ENCODE data around the gene P2RX6. TPM values are rescaled to one million over a fixed set of nuclear protein-coding genes. Genes with fewer than 3 reads are reported as not detected.

The P2RX6 gene
- total and polyA plus RNA-seq, 7 donors, result 11.3 to 47.7 (median 32.8) TPM

- peak; percentile 88 to 95 (median 92) for ATAC-seq
- Histone ChIP-seq H3K9me3 (no peaks in the 10 kb centered on the region), H3K27ac (peak within 1 kb of the TSS; percentile 95), H3K4me3 (peak within 1 kb of the TSS; percentile 85), H3K36me3 (ENCODE audit: insufficient read depth in 1 of 2, low read depth in 1 of 2) (peaks cover 0 to 35% of the 10 kb centered on the region in 2 donors), H3K4me1 (peaks cover 27% of the 10 kb centered on the region), H3K27me3 (ENCODE audit: insufficient read depth in 3 of 3, low read length in 2 of 3) (no peaks in the 10 kb centered on the region)
- intact Hi-C loops (cut with DNase I), result loop anchor here (2.0 to 10.0 kb wide), 3 partner anchors 57 to 97 kb away; partner anchors contain the start of gene LRRC74B (in 1 of the 2)
- TF ChIP-seq CTCF (IDR thresholded peaks at IDR 0.05), result peak; percentile 57
- peak; percentile 86 to 91 for DNase-seq
- 0 to 1% (median 0%) methylated on average over 63 to 87 of the region's 87 CpGs for WGBS, 3 donors
These were observed 33.0 kb upstream of the P2RX6 start, which contains the start of gene LZTR1 for GRCh38 chr22:20981787-20982562. LZTR1 (plus strand) TSS chr22:20982297; CDS start chr22:20982372, 75 bp downstream.

GRCh38 chr22:20982563-20982882, 32.4 kb upstream of the P2RX6 start:
- Histone ChIP-seq H3K9me3 (no peaks in the 10 kb centered on the region), H3K27me3 (ENCODE audit: insufficient read depth in 3 of 3, low read length in 2 of 3) (no peaks in the 10 kb centered on the region), H3K36me3 (ENCODE audit: insufficient read depth in 1 of 2, low read depth in 1 of 2) (peaks cover 0 to 41% of the 10 kb centered on the region in 2 donors), H3K27ac (peak overlapping the region; percentile 95), H3K4me3 (peak overlapping the region; percentile 85), H3K4me1 (peaks cover 27% of the 10 kb centered on the region)
- ATAC-seq (peak; percentile 1 to 15 (median 6)), DNase-seq (no peak)
- intact Hi-C loops (cut with DNase I), result loop anchor here (10.0 kb wide), 2 partner anchors 58 to 98 kb away; no protein-coding TSS in a partner anchor
- WGBS, 3 donors, result 0 to 1% (median 0%) methylated on average over 12 of the region's 12 CpGs
- TF ChIP-seq CTCF (IDR thresholded peaks at IDR 0.05), result no peak

GRCh38 chr22:20983081-20983771, 31.7 kb upstream of the P2RX6 start:
- Histone ChIP-seq H3K9me3 (no peaks in the 10 kb centered on the region), H3K4me1 (peaks cover 27% of the 10 kb centered on the region), H3K27me3 (ENCODE audit: insufficient read depth in 3 of 3, low read length in 2 of 3) (no peaks in the 10 kb centered on the region), H3K4me3 (peak overlapping the region; percentile 85), H3K36me3 (ENCODE audit: insufficient read depth in 1 of 2, low read depth in 1 of 2) (peaks cover 0 to 48% of the 10 kb centered on the region in 2 donors), H3K27ac (no peak overlapping the region)
- DNase-seq (no peak), ATAC-seq (no peak)
- intact Hi-C loops (cut with DNase I), result loop anchor here (10.0 kb wide), 2 partner anchors 58 to 98 kb away; no protein-coding TSS in a partner anchor
- no peak for TF ChIP-seq CTCF (IDR thresholded peaks at IDR 0.05)
- 63 to 74% (median 66%) methylated on average over 5 of the region's 5 CpGs for WGBS, 3 donors

GRCh38 chr22:20985720-20986119, 29.2 kb upstream of the P2RX6 start:
- peaks cover 0 to 65% of the 10 kb centered on the region in 2 donors for H3K36me3 ChIP-seq (ENCODE audit: insufficient read depth in 1 of 2, low read depth in 1 of 2)
- WGBS, 3 donors, result 82 to 90% (median 84%) methylated on average over 7 of the region's 7 CpGs

More at GRCh38 chr22:20985720-20986119, 29.2 kb upstream of the P2RX6 start:
- Histone ChIP-seq H3K4me3 (no peak overlapping the region), H3K4me1 (peaks cover 14% of the 10 kb centered on the region), H3K9me3 (no peaks in the 10 kb centered on the region), H3K27ac (no peak overlapping the region), H3K27me3 (ENCODE audit: insufficient read depth in 3 of 3, low read length in 2 of 3) (no peaks in the 10 kb centered on the region)
- no peak for TF ChIP-seq CTCF (IDR thresholded peaks at IDR 0.05)
- ATAC-seq (no peak), DNase-seq (no peak)
- intact Hi-C loops (cut with DNase I), result loop anchor here (5.0 to 10.0 kb wide), 3 partner anchors 48 to 101 kb away; no protein-coding TSS in a partner anchor
